ENCODE data around the gene SH3BP1.
A peak's percentile ranks its signal among the peaks of the same experiment; 100 is the strongest.

SH3BP1 gene

DNA sequence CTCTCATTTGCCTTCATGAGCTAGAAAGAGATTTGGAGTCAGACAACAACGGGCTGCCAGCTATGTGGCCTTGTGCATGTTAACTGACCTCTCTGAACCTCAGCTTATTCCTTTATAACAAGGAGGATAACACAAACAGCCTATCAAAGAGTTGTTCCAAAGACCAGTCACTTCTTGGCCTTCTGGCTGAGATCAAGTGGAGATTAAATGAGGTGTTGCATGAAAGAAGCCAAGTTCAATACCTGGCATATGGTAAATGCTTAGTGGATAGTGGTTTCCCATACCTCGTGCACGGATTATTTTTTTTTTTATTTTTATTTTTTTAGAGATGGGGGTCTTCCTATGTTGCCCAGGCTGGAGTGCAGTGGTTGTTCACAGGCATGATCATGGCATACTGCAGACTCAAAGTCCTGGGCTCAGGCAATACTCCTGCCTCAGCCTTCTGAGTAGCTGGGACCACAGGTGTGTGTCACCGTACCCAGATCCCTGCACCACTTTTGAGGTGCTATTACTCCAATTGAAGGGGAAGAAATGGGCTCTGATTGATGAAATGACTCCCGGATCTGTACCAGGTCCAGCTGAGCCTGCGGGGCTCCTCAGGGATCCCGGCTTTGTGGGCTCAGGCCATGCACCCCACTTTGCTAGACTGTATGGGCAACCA is 40.9 kb downstream of the SH3BP1 start:
- TF ChIP-seq, protein P1, sequence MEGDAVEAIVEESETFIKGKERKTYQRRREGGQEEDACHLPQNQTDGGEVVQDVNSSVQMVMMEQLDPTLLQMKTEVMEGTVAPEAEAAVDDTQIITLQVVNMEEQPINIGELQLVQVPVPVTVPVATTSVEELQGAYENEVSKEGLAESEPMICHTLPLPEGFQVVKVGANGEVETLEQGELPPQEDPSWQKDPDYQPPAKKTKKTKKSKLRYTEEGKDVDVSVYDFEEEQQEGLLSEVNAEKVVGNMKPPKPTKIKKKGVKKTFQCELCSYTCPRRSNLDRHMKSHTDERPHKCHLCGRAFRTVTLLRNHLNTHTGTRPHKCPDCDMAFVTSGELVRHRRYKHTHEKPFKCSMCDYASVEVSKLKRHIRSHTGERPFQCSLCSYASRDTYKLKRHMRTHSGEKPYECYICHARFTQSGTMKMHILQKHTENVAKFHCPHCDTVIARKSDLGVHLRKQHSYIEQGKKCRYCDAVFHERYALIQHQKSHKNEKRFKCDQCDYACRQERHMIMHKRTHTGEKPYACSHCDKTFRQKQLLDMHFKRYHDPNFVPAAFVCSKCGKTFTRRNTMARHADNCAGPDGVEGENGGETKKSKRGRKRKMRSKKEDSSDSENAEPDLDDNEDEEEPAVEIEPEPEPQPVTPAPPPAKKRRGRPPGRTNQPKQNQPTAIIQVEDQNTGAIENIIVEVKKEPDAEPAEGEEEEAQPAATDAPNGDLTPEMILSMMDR (IDR thresholded peaks at IDR 0.05; ENCODE audit: low read depth, low read length, poor library complexity, severe bottlenecking) = no peak
- no peak for TF ChIP-seq EZH2phosphoT487 (IDR thresholded peaks at IDR 0.05; ENCODE audit: borderline replicate concordance, low read length)
- H3K27me3 ChIP-seq (ENCODE audit: control insufficient read depth, low read length) = no peaks in the 10 kb centered on the region
- H4K20me1 ChIP-seq (ENCODE audit: control insufficient read depth, insufficient read depth, low read depth, low read length) = no peaks in the 10 kb centered on the region
- peaks cover 43% of the 10 kb centered on the region for H3K4me1 ChIP-seq (ENCODE audit: control insufficient read depth, low read length)
- H3K27ac ChIP-seq (ENCODE audit: low read depth, low read length) = no peak overlapping the region
- no peak overlapping the region for H3K4me2 ChIP-seq (ENCODE audit: low read length)
- H3F3A ChIP-seq (ENCODE audit: control insufficient read depth, insufficient read depth) = peaks cover 21% of the 10 kb centered on the region
- no peaks in the 10 kb centered on the region for H3K9me2 ChIP-seq (replicated peaks; ENCODE audit: control insufficient read depth, low read length)
- no peaks in the 10 kb centered on the region for H3K9me3 ChIP-seq (ENCODE audit: control insufficient read depth, insufficient read depth, low read length)
- no peak overlapping the region for H3K4me3 ChIP-seq (ENCODE audit: low read length)
- no peaks in the 10 kb centered on the region; the same call in 1 of the 2 replicates for H3K79me2 ChIP-seq (ENCODE audit: control insufficient read depth, low read length)
- no peaks in the 10 kb centered on the region for H3K36me3 ChIP-seq (ENCODE audit: control insufficient read depth, low read length)

DNA sequence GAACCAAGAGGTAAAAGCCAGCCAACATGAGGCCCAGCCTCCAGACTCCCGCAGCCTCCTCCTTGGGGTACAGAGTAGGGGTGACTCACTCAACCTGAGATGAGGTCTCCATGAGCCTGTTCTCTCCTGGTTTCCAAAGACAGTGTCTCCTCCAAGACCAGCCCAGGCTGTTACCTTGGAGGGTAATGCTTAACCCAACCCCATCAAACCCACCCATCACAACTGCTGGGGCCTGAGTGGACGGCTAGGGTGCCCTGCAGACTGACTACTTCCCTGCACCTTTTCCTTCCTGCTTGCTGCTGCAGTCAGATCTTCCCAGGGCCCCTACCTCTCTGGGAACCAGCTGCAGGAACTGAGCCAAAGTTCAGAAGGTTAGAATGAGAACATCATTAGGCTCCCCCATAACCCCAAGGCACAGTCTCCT is 41.5 kb downstream of the SH3BP1 start:
- H3K27ac ChIP-seq (ENCODE audit: low read depth, low read length) = no peak overlapping the region
- TF ChIP-seq EZH2phosphoT487 (IDR thresholded peaks at IDR 0.05; ENCODE audit: borderline replicate concordance, low read length) = no peak
- TF ChIP-seq, protein P1 (IDR thresholded peaks at IDR 0.05; ENCODE audit: low read depth, low read length, poor library complexity, severe bottlenecking) = no peak
- no peaks in the 10 kb centered on the region for H3K79me2 ChIP-seq (ENCODE audit: control insufficient read depth, low read length)
- peaks cover 15% of the 10 kb centered on the region for H3F3A ChIP-seq (ENCODE audit: control insufficient read depth, insufficient read depth)
- no peaks in the 10 kb centered on the region for H3K9me3 ChIP-seq (ENCODE audit: control insufficient read depth, insufficient read depth, low read length)
- H4K20me1 ChIP-seq (ENCODE audit: control insufficient read depth, insufficient read depth, low read depth, low read length) = no peaks in the 10 kb centered on the region
- no peaks in the 10 kb centered on the region for H3K9me2 ChIP-seq (replicated peaks; ENCODE audit: control insufficient read depth, low read length)
- H3K4me3 ChIP-seq (ENCODE audit: low read length) = no peak overlapping the region
- no peaks in the 10 kb centered on the region for H3K27me3 ChIP-seq (ENCODE audit: control insufficient read depth, low read length)
- H3K36me3 ChIP-seq (ENCODE audit: control insufficient read depth, low read length) = no peaks in the 10 kb centered on the region
- H3K4me1 ChIP-seq (ENCODE audit: control insufficient read depth, low read length) = peaks cover 43% of the 10 kb centered on the region
- no peak overlapping the region for H3K4me2 ChIP-seq (ENCODE audit: low read length)

DNA sequence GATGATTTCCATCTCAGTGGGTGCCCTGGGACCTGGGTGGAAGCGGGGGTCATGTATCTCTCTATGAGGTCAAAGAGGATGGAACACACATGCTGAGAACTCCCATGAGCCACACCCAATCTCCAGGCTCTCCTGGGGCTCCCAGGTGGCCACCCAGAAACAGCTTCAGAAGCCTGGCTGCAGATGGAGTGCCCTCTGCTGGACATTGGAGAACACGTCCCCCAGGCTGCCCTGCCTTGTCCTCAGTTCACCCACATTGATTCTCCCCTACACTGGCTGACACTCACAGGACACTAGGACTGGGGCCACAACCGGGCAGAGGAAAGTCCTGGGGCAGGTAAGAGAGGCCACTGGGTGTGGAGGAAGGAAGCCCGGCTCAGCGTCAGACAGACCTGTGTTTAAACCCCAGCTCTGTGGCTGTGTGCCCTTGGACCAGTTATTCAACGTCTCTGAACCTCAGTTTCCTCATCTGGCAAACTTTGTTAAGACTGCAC is 42.1 kb downstream of the SH3BP1 start:
- no peak overlapping the region for H3K4me2 ChIP-seq (ENCODE audit: low read length)
- no peaks in the 10 kb centered on the region for H4K20me1 ChIP-seq (ENCODE audit: control insufficient read depth, insufficient read depth, low read depth, low read length)
- peaks cover 37% of the 10 kb centered on the region for H3K4me1 ChIP-seq (ENCODE audit: control insufficient read depth, low read length)
- peaks cover 4% of the 10 kb centered on the region for H3K79me2 ChIP-seq (ENCODE audit: control insufficient read depth, low read length)
- no peak overlapping the region for H3K4me3 ChIP-seq (ENCODE audit: low read length)
- H3K36me3 ChIP-seq (ENCODE audit: control insufficient read depth, low read length) = peaks cover 2% of the 10 kb centered on the region; the same call in 1 of the 2 replicates
- no peak for TF ChIP-seq EZH2phosphoT487 (IDR thresholded peaks at IDR 0.05; ENCODE audit: borderline replicate concordance, low read length)
- TF ChIP-seq, protein P1 (IDR thresholded peaks at IDR 0.05; ENCODE audit: low read depth, low read length, poor library complexity, severe bottlenecking) = peak; percentile 86
- H3K27me3 ChIP-seq (ENCODE audit: control insufficient read depth, low read length) = no peaks in the 10 kb centered on the region
- H3K27ac ChIP-seq (ENCODE audit: low read depth, low read length) = no peak overlapping the region
- peaks cover 9% of the 10 kb centered on the region for H3F3A ChIP-seq (ENCODE audit: control insufficient read depth, insufficient read depth)
- no peaks in the 10 kb centered on the region for H3K9me2 ChIP-seq (replicated peaks; ENCODE audit: control insufficient read depth, low read length)
- no peaks in the 10 kb centered on the region for H3K9me3 ChIP-seq (ENCODE audit: control insufficient read depth, insufficient read depth, low read length)
